ENCODE results near the gene SLC39A12. TPM values are rescaled to one million over a fixed set of nuclear protein-coding genes. Genes with fewer than 3 reads are reported as not detected.

SLC39A12 gene
- total RNA-seq, 1 donor, result not detected

GRCh38 chr10:18044976-18045720 is 93.4 kb downstream of the SLC39A12 start:
- peak; percentile 55 for DNase-seq (ENCODE audit: low read depth)
- H3K4me3 ChIP-seq (ENCODE audit: low read depth, low read length), result no peak overlapping the region
- TF ChIP-seq, protein P1, sequence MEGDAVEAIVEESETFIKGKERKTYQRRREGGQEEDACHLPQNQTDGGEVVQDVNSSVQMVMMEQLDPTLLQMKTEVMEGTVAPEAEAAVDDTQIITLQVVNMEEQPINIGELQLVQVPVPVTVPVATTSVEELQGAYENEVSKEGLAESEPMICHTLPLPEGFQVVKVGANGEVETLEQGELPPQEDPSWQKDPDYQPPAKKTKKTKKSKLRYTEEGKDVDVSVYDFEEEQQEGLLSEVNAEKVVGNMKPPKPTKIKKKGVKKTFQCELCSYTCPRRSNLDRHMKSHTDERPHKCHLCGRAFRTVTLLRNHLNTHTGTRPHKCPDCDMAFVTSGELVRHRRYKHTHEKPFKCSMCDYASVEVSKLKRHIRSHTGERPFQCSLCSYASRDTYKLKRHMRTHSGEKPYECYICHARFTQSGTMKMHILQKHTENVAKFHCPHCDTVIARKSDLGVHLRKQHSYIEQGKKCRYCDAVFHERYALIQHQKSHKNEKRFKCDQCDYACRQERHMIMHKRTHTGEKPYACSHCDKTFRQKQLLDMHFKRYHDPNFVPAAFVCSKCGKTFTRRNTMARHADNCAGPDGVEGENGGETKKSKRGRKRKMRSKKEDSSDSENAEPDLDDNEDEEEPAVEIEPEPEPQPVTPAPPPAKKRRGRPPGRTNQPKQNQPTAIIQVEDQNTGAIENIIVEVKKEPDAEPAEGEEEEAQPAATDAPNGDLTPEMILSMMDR (IDR thresholded peaks at IDR 0.05; ENCODE audit: insufficient read depth, low read depth, low read length), result no peak

GRCh38 chr10:18056583-18056982 is 104.9 kb downstream of the SLC39A12 start:
- no peak overlapping the region for H3K4me3 ChIP-seq (ENCODE audit: low read depth, low read length)
- no peak for DNase-seq (ENCODE audit: low read depth)
- TF ChIP-seq, protein P1 (IDR thresholded peaks at IDR 0.05; ENCODE audit: insufficient read depth, low read depth, low read length), result no peak

GRCh38 chr10:18059826-18060559 is 108.3 kb downstream of the SLC39A12 start:
- TF ChIP-seq, protein P1 (IDR thresholded peaks at IDR 0.05; ENCODE audit: insufficient read depth, low read depth, low read length), result no peak
- no peak overlapping the region for H3K4me3 ChIP-seq (ENCODE audit: low read depth, low read length)
- peak; percentile 84 for DNase-seq (ENCODE audit: low read depth)

- TF ChIP-seq, protein P1 (IDR thresholded peaks at IDR 0.05; ENCODE audit: insufficient read depth, low read depth, low read length), result no peak
- no peak for DNase-seq (ENCODE audit: low read depth)
- no peak overlapping the region for H3K4me3 ChIP-seq (ENCODE audit: low read depth, low read length)
Measured at GRCh38 chr10:18066947-18067346, 115.2 kb downstream of the SLC39A12 start.

DNA sequence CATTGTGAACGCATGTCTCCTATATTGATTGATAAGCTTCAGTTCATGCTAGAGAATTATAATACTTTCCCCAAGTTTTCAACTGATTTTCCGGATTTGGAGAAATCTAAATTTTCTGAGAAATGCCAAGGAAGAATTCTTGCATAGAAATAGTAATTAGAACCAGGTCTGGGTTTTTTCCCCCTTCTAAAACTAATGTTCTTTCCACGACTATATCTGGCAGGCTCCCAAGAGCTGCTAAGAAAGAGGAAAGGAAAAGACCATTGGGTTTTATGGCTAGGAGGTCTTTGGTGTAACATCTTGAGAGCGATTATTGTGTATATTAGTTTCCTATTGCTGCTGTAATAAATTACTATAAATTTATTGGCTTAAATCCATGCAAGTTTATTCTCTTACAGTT is 116.7 kb downstream of the SLC39A12 start:
- TF ChIP-seq, protein P1 (IDR thresholded peaks at IDR 0.05; ENCODE audit: insufficient read depth, low read depth, low read length), result no peak
- DNase-seq (ENCODE audit: low read depth), result no peak
- H3K4me3 ChIP-seq (ENCODE audit: low read depth, low read length), result no peak overlapping the region

- TF ChIP-seq, protein P1 (IDR thresholded peaks at IDR 0.05; ENCODE audit: insufficient read depth, low read depth, low read length), result no peak
- H3K4me3 ChIP-seq (ENCODE audit: low read depth, low read length), result no peak overlapping the region
- no peak for DNase-seq (ENCODE audit: low read depth)
Measured at GRCh38 chr10:18071591-18071990, 119.9 kb downstream of the SLC39A12 start.

Measured in fibroblast of villous mesenchyme (primary cell).